ENCODE results near the gene OCRL.

DNA sequence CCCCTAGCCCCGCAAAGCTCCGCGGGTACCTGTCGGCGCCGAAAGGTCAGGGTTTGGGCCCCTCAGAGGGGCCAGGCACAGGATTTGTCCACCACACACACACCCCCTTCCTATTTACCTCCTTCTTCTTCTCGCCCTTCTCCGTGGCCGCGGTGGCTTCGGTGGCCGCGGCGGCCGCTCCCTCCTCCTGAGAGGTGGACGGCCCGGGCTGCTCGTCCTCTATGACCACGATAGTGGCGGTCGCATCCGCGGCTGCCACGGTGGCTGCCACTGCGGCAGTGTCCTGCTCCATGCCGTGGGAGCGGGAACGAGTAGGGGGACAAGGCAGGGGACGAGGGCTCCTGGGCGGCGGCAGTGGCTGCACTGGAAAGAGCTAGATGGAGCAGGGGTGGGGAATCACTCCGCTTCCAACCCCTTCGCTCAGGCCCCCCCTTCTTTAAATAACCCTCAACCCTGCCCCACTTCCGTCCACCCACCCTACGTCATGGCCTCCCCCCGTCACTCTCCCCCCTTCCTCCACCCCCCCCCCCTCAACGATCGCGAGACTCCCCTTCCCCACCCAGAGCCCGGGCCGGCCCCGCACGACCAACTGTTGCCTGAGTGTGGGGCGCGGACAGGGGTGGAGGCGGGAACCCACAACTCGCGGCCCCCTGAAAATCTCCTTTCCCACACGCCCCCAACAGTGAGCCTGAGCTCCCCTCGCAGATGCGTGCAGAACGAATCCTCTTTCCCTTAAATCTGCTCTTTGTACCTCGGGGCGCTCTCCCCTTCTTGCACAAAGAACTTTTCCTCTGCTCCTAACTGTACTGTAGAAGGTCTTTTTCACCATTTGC lies 16.8 kb upstream of the OCRL start, which contains the start of gene SMARCA1:
- TF ChIP-seq, protein P1, sequence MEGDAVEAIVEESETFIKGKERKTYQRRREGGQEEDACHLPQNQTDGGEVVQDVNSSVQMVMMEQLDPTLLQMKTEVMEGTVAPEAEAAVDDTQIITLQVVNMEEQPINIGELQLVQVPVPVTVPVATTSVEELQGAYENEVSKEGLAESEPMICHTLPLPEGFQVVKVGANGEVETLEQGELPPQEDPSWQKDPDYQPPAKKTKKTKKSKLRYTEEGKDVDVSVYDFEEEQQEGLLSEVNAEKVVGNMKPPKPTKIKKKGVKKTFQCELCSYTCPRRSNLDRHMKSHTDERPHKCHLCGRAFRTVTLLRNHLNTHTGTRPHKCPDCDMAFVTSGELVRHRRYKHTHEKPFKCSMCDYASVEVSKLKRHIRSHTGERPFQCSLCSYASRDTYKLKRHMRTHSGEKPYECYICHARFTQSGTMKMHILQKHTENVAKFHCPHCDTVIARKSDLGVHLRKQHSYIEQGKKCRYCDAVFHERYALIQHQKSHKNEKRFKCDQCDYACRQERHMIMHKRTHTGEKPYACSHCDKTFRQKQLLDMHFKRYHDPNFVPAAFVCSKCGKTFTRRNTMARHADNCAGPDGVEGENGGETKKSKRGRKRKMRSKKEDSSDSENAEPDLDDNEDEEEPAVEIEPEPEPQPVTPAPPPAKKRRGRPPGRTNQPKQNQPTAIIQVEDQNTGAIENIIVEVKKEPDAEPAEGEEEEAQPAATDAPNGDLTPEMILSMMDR (IDR thresholded peaks at IDR 0.05) = no peak
- TF ChIP-seq POLR2A (IDR thresholded peaks at IDR 0.05) = peak in 1 of 2 donors; percentile 72

Measured in thyroid gland (tissue), 4 donors.